Neuron (in vitro differentiated cells): ENCODE measurements around the gene C22orf15.

Source experiments
- H2AFZ ChIP-seq: one replicate; pipeline ENCODE4 v1.6.1; 2013; ENCODE audit warnings: low read depth, mild to moderate bottlenecking, inconsistent platforms, low read length, moderate library complexity
- H3K27me3 ChIP-seq: one replicate; pipeline ENCODE4 v1.6.1; 2013; ENCODE audit warnings: low read length; ENCODE audit not compliant: insufficient read depth
- H3K36me3 ChIP-seq: one replicate; pipeline ENCODE4 v1.6.1; 2013; ENCODE audit warnings: low read length; ENCODE audit not compliant: insufficient read depth
- H3K4me1 ChIP-seq: one replicate; pipeline ENCODE4 v1.6.1; 2013; ENCODE audit warnings: low read length; ENCODE audit not compliant: insufficient read depth
- H3K4me3 ChIP-seq: 2 replicates; pipeline ENCODE4 v1.5.1; 2013; ENCODE audit warnings: mild to moderate bottlenecking, low read length, moderate library complexity
- H3K9me3 ChIP-seq: one replicate; pipeline ENCODE4 v1.6.1; 2013; ENCODE audit warnings: low read length

Gene C22orf15

GRCh38 chr22:23772315-23772648 is 9.5 kb downstream of the C22orf15 start:
- Histone ChIP-seq H2AFZ (no peak overlapping the region), H3K4me1 (peaks cover 18% of the 10 kb centered on the region), H3K36me3 (no peaks in the 10 kb centered on the region), H3K4me3 (peak overlapping the region; percentile 47), H3K27me3 (no peaks in the 10 kb centered on the region), H3K9me3 (no peaks in the 10 kb centered on the region)

DNA sequence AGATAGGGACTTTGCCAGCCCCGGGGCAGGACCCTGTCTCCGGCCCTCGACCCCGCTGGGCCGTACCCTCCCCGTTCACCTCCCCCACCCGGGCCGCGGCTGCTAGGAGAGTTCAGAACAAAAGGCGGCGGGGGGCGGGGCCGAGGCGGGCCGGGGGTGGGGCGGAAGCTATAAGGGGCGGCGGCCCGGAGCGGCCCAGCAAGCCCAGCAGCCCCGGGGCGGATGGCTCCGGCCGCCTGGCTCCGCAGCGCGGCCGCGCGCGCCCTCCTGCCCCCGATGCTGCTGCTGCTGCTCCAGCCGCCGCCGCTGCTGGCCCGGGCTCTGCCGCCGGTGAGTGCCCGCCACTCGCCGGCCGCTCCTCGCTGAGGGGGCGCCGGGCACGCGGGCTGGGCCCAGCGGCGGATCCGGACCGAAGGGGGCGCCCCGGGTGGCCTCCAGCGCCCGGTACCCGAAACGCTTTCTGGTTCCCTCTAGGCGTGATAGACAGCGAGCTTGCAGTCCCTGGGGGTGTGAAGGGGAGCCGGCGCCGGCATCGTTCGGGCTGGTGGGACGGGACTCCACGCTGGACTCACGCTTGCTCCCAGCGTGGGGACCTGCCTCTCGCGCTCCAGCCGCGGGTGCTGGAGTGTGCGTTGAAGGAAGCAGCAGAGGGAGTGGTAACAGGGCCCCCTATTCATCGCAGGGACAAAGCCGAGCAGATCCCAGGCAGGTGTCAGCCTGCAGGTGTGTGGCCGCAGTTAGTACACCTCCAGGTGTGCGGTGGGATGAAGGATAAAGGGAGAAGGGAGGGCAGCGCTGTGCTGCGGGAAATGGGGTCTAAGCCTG is 10.1 kb downstream of the C22orf15 start, which contains the start of gene MMP11:
Gene MMP11, plus strand, starts transcription at position 201 of the 825 bp plus-strand sequence. Its CDS starts 22 bp downstream, at position 223.
- Histone ChIP-seq H3K27me3 (no peaks in the 10 kb centered on the region), H3K4me3 (peak within 1 kb of the TSS; percentile 52), H3K4me1 (peaks cover 18% of the 10 kb centered on the region), H2AFZ (no peak within 1 kb of the TSS), H3K36me3 (no peaks in the 10 kb centered on the region), H3K9me3 (no peaks in the 10 kb centered on the region)

- no peaks in the 10 kb centered on the region for H3K27me3 ChIP-seq
- no peaks in the 10 kb centered on the region for H3K36me3 ChIP-seq
- H2AFZ ChIP-seq, result no peak overlapping the region
- H3K9me3 ChIP-seq, result no peaks in the 10 kb centered on the region
- peaks cover 17% of the 10 kb centered on the region for H3K4me1 ChIP-seq
- H3K4me3 ChIP-seq, result peak overlapping the region; percentile 52
Observed at GRCh38 chr22:23773483-23774113, 10.8 kb downstream of the C22orf15 start.

- Histone ChIP-seq H3K4me3 (no peak overlapping the region), H3K27me3 (no peaks in the 10 kb centered on the region), H3K4me1 (peaks cover 16% of the 10 kb centered on the region), H2AFZ (no peak overlapping the region), H3K36me3 (no peaks in the 10 kb centered on the region), H3K9me3 (no peaks in the 10 kb centered on the region)
Observed at GRCh38 chr22:23774114-23774921, 11.5 kb downstream of the C22orf15 start.

- Histone ChIP-seq H2AFZ (no peak overlapping the region), H3K4me3 (no peak overlapping the region), H3K27me3 (no peaks in the 10 kb centered on the region), H3K4me1 (peaks cover 16% of the 10 kb centered on the region), H3K9me3 (no peaks in the 10 kb centered on the region), H3K36me3 (no peaks in the 10 kb centered on the region)
Observed at GRCh38 chr22:23774922-23775436, 12.2 kb downstream of the C22orf15 start.

DNA sequence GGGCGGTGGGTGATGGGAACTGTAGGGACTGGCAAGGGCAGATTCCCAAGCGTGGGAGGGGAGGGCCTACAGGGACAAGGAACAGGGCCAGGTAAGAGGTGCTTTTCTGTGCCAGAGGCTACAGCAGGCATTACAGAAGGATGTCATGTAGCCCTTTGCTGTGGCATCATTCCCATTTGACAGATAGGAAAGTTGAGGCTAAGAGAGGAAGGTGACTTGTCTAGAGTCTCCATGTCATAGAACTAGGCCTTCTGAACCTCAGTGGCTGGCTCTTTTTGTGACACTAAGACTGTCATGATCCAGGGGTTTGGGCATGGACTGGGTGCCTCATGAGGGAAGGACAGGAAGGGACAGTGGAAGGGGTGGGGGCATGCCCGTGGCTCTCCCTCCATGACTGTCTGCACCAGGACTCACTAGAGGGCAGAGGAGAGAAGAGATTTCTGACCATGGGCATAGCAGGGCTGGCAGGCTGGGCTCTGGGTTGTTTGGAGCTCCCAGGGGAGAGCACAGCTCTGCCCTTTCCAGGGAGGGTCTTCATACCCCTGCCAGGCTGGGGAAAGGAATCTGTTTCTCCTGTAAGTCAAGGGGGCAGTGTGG is 13.1 kb downstream of the C22orf15 start:
- Histone ChIP-seq H3K9me3 (no peaks in the 10 kb centered on the region), H3K27me3 (no peaks in the 10 kb centered on the region), H3K4me1 (peaks cover 16% of the 10 kb centered on the region), H3K36me3 (no peaks in the 10 kb centered on the region), H3K4me3 (no peak overlapping the region), H2AFZ (no peak overlapping the region)

DNA sequence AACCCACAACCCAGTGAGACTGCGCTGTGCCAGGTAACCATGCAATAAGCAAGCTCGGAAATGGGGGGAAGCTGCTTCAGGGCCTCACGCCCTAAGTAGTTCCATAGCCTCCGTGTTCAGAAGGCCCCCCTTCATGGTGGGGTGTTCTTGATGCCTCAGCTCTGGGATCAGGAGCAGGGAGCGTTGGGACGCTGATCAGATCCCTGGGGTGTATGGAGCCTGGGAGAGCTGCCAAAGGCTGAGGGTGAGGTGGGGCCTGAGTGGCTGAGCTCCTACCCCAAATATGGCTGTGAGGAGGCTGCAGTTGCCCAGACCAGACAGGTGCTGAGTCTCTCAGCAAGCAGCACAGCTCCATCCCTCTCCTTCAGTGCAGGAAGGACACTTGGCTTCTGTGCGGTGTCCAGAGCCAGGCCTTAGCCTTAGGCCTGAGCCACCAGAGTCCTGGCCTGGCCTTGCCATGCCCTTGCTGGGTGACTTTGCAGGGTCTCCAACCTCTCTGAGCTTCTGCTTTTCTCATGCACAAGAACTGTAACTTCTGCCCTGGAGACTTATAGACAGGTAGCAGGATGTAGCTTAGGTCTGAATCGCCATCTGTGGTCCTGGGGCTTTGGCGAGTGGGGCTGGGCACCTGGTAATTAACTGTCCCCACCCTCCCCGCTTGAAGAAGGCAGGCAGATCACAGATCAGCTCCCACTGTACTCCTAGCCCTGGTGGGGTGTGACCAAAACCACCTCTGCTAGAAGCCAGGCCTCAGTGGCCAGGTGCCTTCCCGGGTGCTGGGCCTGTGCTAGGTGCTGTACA is 15.2 kb downstream of the C22orf15 start:
- Histone ChIP-seq H2AFZ (no peak overlapping the region), H3K4me1 (peaks cover 6% of the 10 kb centered on the region), H3K9me3 (no peaks in the 10 kb centered on the region), H3K4me3 (no peak overlapping the region), H3K27me3 (no peaks in the 10 kb centered on the region), H3K36me3 (no peaks in the 10 kb centered on the region)

DNA sequence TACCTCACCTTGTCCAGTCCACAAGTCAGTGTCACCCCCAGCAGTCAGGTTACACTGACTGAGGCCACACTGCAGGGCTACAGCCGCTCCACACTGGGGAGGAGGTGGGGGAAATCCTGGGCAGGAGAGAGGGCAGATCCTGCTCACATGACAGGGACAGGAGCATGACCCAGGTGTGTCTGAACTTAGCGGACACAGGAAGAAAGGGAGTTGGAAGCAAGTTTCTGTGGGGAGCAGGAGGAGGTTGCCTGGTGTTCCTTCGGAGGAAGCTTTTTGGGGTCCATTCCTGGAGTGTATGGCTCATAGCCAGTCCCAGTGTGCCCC is 15.7 kb downstream of the C22orf15 start:
- Histone ChIP-seq H2AFZ (no peak overlapping the region), H3K4me3 (no peak overlapping the region), H3K36me3 (no peaks in the 10 kb centered on the region), H3K4me1 (peaks cover under 1% of the 10 kb centered on the region), H3K27me3 (no peaks in the 10 kb centered on the region), H3K9me3 (no peaks in the 10 kb centered on the region)

- Histone ChIP-seq H3K27me3 (no peaks in the 10 kb centered on the region), H3K4me1 (no peaks in the 10 kb centered on the region), H2AFZ (no peak overlapping the region), H3K9me3 (no peaks in the 10 kb centered on the region), H3K4me3 (no peak overlapping the region), H3K36me3 (no peaks in the 10 kb centered on the region)
Observed at GRCh38 chr22:23779083-23779482, 16.3 kb downstream of the C22orf15 start.

- Histone ChIP-seq H3K9me3 (no peaks in the 10 kb centered on the region), H2AFZ (no peak overlapping the region), H3K4me3 (no peak overlapping the region), H3K4me1 (no peaks in the 10 kb centered on the region), H3K27me3 (no peaks in the 10 kb centered on the region), H3K36me3 (no peaks in the 10 kb centered on the region)
Observed at GRCh38 chr22:23779731-23780130, 16.9 kb downstream of the C22orf15 start.

DNA sequence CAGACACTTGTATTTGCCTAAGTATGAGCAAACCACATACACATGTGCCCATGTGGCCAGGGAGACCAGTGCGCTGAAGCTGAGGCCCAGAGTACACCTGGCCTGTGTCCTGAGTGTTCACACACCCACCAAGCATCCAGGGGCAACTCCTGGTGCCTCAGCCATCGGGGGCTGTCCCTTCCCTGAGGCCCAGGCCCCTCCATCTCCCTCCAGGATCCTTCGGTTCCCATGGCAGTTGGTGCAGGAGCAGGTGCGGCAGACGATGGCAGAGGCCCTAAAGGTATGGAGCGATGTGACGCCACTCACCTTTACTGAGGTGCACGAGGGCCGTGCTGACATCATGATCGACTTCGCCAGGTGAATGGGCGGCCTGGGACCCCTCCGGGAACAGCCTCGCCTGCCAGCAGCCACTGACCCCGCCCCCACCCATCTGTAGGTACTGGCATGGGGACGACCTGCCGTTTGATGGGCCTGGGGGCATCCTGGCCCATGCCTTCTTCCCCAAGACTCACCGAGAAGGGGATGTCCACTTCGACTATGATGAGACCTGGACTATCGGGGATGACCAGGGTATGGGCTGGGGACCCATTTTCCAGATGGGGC is 17.5 kb downstream of the C22orf15 start:
- H3K27me3 ChIP-seq, result no peaks in the 10 kb centered on the region
- no peak overlapping the region for H3K4me3 ChIP-seq
- no peaks in the 10 kb centered on the region for H3K9me3 ChIP-seq
- no peak overlapping the region for H2AFZ ChIP-seq
- H3K36me3 ChIP-seq, result no peaks in the 10 kb centered on the region
- H3K4me1 ChIP-seq, result no peaks in the 10 kb centered on the region

DNA sequence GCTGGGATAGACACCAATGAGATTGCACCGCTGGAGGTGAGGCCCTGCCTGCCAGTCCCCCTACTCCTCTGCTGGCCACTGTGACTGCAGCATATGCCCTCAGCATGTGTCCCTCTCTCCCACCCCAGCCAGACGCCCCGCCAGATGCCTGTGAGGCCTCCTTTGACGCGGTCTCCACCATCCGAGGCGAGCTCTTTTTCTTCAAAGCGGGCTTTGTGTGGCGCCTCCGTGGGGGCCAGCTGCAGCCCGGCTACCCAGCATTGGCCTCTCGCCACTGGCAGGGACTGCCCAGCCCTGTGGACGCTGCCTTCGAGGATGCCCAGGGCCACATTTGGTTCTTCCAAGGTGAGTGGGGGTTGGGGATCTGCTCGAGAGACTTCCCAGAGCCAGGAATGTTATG is 18.3 kb downstream of the C22orf15 start:
- H3K4me3 ChIP-seq, result no peak overlapping the region
- H3K27me3 ChIP-seq, result no peaks in the 10 kb centered on the region
- no peak overlapping the region for H2AFZ ChIP-seq
- no peaks in the 10 kb centered on the region for H3K36me3 ChIP-seq
- H3K9me3 ChIP-seq, result no peaks in the 10 kb centered on the region
- no peaks in the 10 kb centered on the region for H3K4me1 ChIP-seq
